Cerebellar cortex (tissue), 1 donor: ENCODE measurements around the gene EEF1A2.
"Not testable (repeated sequence)": the region's sequence is repeated elsewhere in the genome, so short reads cannot be mapped to it uniquely, and the experiment has no call there.

Source experiments
- DNase-seq: peaks from one replicate; pipeline ENCODE4 v3.0.0-alpha.2; 2015; ENCODE audit warnings: low spot score

EEF1A2 gene

DNA sequence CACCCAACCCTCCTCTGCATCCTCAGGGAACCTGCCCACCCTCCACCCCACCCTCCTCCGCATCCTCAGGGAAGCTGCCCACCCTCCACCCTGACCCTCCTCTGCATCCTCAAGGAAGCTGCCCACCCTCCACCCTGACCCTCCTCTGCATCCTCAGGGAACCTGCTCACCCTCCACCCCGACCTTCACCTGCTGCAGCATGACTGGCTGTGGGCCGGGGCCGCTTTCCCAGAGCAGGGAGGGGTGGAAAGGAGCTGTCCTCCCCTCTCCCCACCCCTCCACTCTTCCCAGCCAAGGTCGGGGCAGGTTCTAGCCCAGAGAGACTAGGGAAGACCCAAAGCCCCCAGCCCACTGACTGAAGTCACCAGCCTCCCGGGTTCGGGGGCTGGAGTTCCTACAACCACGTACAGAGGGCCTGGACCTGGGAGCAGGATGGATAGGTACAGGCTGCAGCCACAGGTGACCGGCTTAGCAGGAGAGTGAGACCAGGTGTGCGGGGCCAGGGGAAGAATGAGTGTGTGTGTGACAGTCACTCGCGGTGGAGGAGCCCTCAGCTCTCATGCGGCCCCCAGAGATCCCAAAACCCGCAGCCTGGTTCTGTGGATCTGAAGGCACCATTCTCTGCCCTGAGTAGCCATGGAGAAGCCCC is 11.6 kb downstream of the EEF1A2 start:
- no peak for DNase-seq

- DNase-seq: no peak
These were observed 12.5 kb downstream of the EEF1A2 start for GRCh38 chr20:63486300-63486855.

- peak; percentile 27 for DNase-seq
These were observed 14.1 kb downstream of the EEF1A2 start for GRCh38 chr20:63484651-63485403.

DNA sequence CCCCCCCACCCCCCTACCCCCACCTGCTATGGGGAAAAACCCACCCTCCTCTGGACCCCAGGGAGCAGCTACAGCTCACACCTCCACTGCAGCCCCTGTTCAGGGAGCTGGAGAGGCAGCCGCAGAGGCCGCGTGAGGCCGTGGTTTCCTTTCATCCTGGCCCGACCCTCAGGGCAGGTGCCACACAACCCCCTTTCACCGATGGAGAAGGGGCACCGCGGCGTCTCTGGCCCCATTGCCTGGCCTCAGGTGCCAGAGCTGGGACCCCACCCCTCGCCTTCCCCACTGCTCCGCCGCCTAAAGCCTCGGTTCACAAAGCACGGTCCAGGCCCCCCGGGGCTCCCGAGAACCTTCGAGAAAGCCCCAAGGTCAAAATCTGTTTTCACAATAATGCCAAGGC is 14.6 kb downstream of the EEF1A2 start:
- DNase-seq: no peak

DNA sequence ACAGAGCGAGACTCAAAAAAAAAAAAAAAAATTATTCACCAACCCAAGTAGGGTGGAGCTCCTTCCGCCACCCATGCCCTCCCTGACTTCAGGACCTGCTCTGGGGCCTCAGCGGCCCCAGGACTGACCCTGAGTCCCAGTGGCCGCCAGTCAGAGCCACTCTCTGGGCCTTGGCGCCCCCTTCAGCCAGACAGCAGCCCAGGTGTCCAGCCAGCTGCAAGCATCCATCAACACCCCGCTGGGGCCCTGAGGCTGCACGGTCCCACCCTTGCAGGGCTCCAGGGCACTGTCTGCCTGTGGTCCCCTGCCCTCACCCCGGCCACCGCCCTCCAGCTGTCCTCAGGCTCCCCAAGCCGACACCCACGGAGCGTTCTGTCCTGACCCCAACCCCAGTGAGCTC is 15.0 kb downstream of the EEF1A2 start:
- no peak for DNase-seq

GRCh38 chr20:63482021-63482587 is 16.8 kb downstream of the EEF1A2 start:
- no peak for DNase-seq

GRCh38 chr20:63481503-63481902 is 17.4 kb downstream of the EEF1A2 start:
- no peak for DNase-seq

GRCh38 chr20:63479695-63480419 is 19.0 kb downstream of the EEF1A2 start:
- DNase-seq: not testable (repeated sequence)

DNA sequence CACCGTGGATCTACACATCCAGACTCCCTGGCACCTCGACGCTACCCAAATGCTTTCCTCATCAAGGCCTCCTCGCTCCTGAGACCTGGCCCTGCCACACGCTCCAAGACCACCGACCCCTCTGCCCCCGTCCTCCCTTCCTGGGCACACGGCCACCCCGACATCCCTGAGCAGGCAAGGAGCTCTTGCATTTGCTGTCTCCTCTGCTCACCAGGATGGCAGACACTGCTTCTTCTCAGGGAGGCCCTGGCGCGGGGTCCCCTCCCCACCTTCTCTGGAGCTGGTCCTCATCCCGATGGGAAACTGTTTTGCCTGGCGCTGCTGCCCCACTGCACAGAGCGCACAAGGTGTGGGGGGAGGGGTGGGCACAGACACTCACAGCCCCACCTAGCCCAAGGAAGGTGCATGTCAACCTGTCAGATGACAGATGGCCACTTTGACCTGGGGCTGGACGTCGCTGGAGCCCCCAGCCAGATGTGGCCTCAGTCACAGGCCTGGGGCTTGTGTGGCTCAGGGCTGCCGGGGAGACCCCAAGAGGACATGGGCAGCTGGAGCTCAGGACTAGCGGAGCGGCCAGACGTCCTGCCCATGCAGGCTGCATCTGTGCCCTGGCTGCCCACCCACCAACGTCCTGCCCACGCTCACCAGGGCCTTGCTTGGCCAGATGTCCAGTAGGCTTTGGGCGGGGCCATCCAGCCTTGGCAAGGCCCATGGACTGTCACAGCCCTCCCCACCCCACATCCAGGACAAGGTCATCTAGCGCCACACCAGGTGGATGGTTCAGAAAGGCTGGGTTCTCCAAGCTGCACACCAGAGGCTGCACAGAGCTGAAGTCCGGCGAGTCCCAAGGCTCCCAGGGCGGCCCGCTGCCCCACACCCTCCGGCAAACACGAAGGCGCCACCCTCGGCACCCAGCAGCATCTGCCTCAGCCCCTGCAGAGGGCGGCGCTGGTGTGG is 20.3 kb downstream of the EEF1A2 start:
- DNase-seq: no peak

DNA sequence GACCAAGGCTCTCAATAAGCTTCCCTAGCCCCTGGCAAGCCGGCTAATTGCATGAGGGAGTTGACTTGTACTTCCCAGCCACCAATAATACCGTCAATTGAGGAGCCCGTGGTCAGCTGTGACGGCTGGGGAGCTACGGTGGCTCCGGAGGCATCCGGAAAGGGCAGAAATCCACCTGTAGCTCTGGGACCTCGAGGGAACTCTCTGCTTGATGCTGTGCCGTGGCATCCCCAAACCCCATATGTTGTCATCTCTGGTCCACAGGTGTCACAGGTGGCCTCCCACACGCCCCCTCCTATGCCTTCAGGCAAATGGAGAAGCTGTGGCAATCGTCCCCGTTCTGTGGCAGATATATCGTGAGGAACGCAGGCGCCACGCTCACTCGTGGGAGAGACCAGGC is 20.9 kb downstream of the EEF1A2 start:
- no peak for DNase-seq

DNA sequence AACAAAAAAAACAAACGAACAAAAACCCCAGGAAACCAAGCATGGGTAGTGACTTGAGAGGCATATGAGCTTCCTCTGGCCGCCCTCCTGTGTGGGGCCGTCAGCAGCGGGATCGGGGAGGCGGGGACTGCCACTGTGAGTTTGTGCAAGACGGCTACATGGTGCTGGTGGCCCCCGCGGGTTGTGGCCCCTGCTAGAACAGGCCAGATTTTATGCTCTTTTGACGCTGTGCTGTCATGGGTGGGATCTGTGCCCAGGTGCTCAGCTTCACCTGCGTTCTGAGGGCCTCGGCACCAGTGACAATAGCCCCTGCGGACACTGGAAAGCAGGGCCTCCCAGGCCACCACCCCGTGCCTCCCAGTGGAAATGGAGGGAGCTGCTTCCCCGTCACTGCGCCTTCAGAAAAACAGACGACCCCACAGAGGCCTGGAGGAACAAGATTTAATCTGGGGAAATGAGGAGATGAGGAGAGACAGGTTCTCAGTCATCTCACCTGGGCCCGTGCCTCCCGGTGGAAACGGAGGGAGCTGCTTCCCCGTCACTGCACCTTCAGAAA is 21.7 kb downstream of the EEF1A2 start:
- no peak for DNase-seq

- no peak for DNase-seq
These were observed 23.7 kb downstream of the EEF1A2 start for GRCh38 chr20:63475209-63475608.

GRCh38 chr20:63473555-63474449 is 25.1 kb downstream of the EEF1A2 start:
- no peak for DNase-seq

- no peak for DNase-seq
These were observed 26.0 kb downstream of the EEF1A2 start for GRCh38 chr20:63472862-63473390.

DNA sequence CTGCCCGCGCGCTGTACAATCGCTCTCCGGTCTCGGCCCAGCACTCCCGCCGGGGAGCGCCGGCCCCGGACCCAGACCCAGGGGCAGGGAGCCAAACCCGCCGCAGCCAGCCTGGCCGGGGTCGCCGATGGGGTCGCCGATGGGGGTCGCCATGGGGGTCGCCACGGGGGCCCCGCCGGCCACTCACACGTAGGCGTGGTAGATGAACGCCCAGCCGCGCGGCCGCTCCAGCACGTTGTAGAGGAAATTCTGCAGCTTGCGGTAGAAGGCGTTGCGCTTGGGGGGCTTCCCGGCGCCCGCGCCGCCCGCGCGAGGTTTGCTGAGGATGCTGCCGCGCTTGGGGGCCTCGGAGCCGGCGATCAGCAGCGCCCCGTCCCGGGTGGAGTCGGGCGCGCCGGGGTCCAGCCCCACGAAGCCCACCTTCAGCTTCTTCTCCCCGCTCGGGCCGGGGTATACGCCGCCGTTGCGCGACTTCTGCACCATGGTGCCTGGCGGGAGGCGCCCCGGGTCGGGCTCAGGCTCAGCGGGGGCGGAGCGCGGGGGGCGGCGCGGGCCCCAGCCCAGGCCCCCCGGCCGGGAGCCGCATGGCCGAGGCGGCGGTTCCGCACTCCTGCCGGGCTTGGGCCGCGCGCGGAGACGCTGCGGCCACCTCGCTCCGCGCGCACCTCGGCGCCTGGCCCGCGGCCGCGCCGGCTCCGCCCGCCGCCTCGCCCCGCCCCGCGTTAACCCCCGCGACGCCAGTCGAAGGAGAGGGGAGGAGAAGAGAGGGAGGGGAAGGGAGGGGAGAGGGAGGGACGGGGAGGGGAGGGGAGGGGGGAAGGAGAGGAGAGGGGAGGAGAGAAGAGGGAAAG is 26.7 kb downstream of the EEF1A2 start, which contains the start of gene KCNQ2:
Gene KCNQ2, minus strand, starts transcription at position 675 of the 851 bp plus-strand sequence. Its CDS starts 192 bp downstream, at position 483.
- no peak for DNase-seq

DNA sequence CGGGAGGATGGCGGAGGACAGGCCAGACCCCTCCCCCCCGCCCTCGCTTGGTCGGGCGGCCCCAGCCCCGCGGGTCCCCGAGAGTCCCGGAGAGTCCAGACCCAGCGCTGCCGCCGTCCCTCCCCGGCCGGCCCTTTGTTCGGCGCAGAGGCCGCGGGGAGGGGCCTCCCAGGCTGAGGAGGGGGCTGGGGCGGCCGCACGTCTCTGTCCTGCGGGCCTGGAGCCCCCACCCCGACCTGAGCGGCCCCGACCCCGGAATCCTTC is 27.2 kb downstream of the EEF1A2 start:
- DNase-seq: no peak

- DNase-seq: no peak
These were observed 27.7 kb downstream of the EEF1A2 start for GRCh38 chr20:63471002-63471716.

GRCh38 chr20:63470410-63470809 is 28.5 kb downstream of the EEF1A2 start:
- DNase-seq: no peak
